OCI-LY3 (cell line): ENCODE measurements around the gene SDC4.

ENCODE experiments used
- CTCF ChIP-seq: fragments of 200-600, 300-600 bp; sonication (generic); IDR thresholded peaks from 2 replicates; pipeline ENCODE4 v1.5.1; 2014; ENCODE audit warnings: antibody characterized with exemption, low read length, low read depth
- EZH2phosphoT487 ChIP-seq: fragments of 200-600 bp; shearing (Covaris generic); IDR thresholded peaks from 2 replicates; pipeline ENCODE4 v1.6.1; 2018; ENCODE audit warnings: antibody characterized with exemption, mixed run types, low read depth

DNA sequence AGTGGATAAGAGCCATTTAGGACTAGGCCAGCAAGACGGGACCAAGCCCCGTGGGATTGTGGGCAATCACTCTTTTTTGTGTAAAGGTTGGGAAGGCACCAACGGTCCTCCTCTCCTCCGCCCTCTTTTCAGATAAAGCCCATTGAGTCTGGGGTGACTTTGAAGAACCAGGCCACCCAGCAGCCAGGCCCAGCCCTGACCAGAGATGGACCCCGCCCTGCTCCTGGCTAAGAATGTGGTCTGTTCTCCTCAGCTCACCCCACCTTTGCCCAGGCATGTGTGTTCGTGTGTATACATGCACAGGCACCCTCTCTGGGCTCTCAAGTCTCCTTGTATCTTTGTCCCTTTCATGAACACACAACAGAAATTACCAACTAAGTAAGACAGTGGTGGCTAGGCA is 9.1 kb downstream of the SDC4 start:
- TF ChIP-seq CTCF (no peak), EZH2phosphoT487 (no peak)
